Activated naive CD4-positive, alpha-beta T cell treated with Interleukin-2 at 50 U/mL for 16 hours (primary cell): ENCODE measurements around the gene USP24.

Experiments used
- DNase-seq: peaks from one replicate; pipeline ENCODE4 v3.0.0-alpha.2; 2020

Gene USP24

DNA sequence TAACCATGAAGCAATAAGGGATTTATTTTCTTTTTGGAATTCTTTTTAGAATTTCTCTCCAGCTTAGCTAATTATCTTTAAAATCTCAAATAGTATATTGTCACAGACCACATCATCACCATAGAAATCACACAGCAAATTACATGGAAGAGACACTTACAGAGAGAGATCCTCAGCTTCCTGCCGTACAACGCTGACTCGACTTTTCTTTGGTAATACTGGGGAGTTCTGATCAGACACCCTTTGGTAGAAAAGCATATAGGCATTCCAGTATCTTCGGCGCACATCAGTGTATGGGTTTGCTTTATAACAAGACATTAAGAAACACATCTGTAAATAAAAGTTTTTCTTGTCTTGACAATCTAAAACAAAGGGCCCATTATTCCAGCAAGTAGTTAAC lies 120.1 kb downstream of the USP24 start:
- no peak for DNase-seq

DNA sequence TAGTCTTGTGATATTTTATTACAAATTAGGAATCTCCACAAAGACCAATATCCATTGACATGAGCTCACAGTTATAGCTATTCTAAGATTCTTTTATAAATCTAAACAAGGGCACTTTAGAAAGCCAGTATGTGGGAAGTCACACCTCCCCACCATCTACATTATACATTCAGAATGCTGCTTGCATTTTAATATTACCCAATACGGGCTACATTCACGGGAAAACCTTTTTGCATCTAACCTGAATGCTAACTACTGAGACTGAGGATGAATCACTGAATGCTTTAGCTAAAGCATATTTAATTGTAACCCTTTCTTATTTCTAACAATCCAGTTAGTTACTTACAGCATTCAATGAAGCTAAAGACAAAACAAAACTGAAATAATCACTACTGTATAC lies 122.7 kb downstream of the USP24 start:
- no peak for DNase-seq

DNA sequence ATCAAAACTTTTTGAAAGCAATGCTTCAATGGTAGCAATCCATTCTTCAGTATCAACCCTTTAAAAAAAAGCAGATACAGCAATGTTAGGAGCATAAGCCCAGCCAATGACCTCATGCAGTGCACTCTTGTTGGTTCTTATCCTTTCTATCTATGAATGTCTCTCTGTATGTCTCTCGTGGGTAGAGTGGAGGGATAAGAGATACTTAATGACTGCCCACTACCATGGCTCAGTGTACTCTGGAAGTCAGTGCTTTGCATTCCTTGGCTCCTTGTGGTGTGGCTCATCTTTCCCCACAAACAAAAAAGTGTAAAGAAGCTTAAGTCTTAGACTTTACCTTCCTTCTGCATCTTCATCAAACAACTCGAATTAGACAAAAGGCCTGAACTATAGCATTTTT lies 125.5 kb downstream of the USP24 start:
- DNase-seq = no peak

DNA sequence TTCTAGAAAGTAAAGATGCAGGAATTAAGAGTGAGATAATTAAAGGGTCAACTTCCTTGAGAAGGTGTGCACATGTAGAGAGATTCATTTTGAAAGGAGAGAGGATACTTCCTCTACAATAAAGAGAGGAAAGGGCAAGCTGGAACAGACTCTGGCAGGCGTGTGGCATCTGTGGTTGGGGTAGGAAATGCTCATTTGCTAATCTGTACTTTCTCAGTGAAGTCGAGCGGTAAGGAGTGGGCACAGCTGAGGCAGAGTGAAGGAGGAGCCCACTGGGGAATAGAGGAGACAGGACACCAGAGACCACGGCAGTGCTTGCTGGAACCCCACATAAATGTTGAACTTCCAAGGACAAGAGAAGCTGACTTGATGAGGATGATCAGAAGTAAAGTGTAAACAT lies 126.8 kb downstream of the USP24 start:
- no peak for DNase-seq

DNA sequence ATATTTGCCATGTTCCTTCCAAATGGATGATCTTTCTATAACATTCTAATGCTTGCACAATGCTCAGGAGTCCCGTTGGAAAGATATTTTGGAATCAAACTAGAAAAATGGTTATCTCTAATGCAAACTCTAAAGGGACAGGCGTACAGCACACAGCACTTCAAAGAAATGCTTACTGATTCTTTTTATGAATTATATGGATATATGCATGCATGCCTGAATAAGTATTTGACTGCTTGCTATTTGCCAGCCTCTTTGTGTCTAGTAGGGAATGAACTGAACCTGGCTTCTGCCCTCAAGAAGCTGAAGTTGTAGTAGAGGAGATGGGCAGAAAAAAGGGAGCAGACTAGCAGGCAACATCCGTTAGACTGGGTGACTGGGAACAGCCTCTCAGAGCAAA lies 127.7 kb downstream of the USP24 start:
- DNase-seq = no peak

DNA sequence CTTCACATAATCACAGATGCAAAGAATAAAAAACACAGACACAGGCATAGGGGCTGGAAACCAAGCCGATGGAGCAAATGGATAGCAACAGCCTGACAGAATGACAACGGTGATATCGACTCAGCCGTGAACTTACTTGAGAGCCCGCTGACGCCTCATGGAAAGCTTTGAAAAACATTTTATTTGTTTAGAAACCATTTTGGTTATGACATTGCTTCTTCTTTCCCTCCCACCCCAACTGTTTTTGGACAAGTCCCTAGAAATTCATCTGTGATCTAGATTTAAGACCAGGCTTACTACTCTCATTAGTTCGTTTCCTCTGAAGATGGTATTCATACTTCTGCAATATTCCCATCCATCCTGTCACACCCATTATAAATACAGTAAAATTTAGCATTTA lies 130.9 kb downstream of the USP24 start:
- DNase-seq = no peak

DNA sequence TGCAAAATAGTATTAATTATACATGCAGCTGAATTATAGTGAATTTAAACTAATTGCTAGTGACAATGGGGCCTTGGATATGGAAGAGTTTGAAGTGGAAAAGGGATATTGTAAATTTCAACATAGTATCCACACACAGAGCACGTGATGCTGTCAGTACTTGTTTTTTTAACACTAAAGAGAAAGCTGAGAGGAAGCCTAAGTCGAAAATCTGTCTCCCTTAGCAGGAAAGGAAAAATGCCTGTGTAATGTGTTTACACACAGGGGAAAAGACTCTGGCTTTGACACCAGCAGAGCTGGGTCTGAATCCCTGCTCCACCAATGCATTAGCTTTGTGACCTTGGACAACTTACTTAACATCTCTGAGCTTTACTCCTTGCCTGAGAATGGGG lies 133.3 kb downstream of the USP24 start:
- DNase-seq = no peak

DNA sequence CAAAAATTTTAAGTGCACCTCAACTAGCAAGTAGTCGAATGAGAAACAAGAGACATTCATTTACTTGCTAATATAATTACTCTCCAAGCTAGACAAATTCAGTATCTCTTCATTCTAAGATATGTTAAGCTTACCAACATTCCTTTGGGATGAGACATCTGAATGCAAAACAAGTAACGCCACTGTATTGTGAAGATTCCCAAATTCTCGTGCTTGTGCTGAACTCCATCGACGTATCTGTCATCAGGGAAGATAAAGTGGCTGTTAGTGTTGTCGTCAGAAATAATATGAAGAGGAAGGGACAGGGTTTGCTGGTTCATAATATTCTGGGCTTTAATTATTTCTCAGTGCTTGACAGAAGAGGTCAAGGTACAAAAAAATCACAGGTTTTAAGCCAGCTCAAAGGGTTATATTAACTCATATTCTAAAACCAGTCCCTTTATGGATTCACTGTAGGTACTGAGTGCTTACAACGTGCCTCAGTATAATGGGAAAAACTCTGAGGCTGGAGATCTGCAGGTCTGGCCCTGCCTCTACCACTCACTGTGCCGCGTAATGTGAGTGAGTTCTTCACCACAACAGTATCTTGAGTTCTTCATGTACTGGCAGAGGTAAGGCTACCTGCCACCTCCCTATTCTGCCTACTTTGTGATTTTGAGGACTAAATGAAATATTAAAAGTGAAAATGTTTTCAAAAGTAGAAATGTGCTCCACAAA lies 133.8 kb downstream of the USP24 start:
- no peak for DNase-seq

DNA sequence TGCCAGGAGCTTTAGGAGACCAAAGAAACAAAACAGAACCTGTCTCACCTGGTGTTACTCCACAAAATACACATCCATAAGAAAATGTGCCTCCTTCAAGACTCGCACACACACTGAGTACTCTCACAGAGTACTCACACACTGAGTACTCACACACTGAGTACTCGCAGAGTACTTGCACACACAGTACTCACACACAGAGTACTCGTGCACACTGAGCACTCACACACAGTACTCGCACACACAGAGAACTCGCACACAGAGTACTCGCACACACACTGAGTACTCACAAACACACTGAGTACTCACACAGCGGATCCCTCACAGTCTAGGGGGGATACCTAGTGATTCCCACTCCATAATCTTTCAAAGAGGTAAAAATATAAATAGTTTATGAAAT lies 135.5 kb downstream of the USP24 start:
- no peak for DNase-seq

DNA sequence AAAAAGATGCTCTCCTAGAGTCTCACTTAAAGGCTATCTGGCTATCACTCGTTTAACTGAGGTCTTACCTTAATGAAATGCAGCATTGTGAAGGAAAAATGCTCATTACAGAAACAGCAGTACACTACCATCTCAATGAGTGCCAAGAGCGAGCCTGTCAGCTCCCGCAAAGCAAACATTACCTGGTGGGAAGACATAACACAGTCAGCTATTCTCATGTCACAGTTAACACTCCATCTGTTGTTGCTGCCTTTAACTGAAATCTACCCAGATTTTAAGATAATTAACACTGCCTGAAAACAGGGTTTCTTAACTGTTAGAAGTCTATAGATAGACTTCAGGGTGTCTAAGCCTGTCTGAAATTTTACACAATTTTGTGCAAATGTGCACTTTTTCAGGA lies 136.7 kb downstream of the USP24 start:
- DNase-seq = no peak

DNA sequence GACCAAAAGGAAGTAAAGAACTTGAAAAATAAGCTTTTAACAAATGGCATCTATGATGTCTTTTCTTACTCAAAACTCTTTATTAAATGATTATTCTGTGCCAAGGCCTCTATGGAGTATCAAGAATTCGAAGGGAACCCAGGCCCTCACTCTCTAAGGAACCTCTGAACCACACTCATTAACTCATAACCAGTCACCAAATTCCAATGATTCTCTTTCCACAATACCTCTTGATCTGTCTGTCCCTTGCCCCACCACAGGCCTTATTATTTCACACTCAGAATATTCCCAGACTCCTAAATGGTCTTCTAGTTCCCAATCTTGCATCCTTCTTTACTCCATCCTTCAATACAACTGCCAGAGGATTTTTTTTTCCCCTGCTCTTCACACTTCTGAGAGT lies 138.8 kb downstream of the USP24 start:
- no peak for DNase-seq

DNA sequence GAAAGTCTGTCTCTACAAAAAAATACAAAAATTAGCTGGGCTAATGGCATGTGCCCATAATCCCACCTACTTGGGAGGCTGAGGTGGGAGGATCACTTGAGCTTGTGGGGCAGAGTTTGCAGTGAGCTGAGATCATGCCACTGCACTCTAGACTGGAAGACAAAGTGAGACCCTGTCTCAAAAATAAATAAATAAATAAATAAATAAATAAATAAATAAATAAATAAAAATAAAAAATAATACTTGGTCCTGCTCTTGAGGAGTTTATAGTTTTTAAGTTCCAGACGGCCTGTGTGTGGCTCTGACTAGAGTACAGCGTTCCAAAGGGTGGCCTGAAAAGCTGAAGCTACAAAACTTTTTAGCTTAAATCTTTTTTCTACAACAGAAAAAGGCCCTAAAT lies 140.7 kb downstream of the USP24 start:
- no peak for DNase-seq

DNA sequence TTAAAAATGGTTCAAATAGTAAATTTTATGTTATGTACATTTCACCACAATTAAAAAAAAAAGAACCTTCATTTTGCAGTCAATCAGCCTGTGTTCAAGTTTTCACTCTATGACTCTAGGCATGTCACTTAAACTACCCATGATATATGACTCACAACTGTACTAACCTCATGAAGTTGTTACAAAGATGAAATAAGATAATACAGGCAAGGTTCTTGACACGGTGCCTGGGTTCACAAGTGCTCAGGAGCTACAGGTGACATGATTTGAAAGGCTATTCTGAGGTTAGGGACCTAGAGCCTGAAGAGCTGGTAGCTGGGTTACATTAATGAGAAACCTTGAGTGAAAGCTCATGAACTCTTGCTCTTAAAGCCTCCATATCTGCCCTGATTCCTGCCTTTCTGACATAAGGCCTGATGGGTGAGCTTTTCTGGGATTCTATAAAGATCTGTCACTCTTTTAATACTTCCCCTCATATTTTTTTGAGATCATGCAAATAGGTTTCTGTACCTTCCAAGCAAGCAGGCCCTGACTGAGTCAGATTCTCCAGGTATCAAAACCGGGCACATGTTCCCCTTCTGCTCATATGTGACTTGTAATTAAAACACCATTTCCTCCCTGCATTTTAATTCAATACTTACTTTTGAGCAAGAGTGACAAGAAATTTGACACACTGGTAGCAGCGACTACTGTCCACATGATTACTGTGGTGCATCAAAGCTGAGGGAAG lies 141.8 kb downstream of the USP24 start:
- DNase-seq = no peak

DNA sequence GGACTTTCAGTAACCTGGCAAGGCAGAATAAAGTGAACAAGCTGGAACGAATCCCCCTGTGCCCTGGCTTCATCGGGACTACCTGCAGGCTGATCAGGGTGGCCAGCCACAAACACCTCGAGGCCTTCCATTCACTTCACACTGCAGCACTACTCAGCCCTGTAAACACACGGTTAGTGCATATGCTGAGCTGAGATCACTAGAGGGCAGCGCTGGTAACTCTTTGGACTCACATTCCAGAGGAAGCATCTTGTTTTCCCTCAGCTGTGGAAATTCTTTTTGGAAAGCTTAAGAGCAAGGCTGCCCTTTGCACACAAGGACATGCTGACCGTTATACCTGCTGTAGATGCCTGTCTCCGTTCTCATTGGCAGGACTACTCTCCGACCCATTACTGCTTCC lies 143.7 kb downstream of the USP24 start:
- DNase-seq = no peak

DNA sequence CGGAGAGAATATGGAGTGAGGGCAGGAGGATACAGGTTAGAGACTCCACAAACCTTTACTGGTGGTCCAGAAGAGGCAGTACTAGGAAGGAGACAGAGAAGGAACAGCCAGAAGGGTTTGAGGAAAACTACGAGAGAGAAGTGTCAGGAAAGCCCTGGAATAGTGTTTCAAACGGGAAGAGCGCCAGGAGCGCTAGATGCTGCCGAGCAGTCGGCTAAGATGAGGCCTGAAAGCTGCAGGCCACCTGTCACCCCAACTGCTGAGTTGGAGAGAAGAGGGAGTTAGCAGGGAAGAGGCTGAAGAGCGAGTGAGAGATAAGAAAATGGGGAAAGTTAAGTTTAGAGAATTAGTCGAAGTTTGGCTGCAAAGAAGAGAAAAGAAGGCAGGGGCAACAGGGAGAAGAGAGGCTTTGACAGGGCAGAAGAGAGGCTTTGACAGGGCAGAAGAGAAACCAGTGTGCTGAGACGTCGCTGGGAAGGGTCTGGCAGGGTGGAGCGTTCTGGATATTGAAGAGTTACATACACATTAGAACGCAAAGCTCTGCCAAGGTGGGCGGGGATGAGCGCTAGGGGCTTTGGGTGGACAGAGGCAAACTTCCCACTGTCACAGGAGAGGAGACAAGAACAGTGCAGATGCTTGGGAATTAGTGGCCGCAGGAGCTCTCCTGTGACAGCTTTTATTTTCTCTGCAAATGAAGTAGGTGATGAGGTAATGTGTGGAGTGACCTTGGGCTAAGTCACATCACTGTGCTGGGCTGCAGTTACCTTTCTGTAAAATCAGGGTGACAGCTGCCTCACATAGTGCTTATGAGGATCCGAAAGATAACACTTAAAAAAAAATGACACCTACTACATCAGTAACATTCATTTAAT lies 144.6 kb downstream of the USP24 start:
- no peak for DNase-seq

DNA sequence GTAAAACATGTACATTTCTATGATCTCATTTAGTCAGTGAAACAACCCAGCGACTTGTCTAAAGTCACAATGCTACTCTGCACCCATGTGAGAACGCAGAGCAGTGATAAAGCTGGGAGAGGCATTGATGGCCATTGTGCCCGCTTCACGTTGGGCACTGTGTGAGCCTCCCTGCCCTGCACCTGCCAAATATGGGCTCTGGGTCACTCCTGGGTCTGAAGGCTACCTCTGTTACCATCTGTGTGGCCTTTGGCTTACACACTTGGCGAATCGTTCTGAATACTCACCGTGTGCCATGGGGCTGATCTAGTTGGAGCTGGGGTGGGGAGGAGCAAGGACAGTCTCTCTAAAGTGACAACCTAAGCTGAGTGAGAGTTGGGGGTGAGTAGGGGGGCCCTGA lies 145.9 kb downstream of the USP24 start:
- no peak for DNase-seq

DNA sequence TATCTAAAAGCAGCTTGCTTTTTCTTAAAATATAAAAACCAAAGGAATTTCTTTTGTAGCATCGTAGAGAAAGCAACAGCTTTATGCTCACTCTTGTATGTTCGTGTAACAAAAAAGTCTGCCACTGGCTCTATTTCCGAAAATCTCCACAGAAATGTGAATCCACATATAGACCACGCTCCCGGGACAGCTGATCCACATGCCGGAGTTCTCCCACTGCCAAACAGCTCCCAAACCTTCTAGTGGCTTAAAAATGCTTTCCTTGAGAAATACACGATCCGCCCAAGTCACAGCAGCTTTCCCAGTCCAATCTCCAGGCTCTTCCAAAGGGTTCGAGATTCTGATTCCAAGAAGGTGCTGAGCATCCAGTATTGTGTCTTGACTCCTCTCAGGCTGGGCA lies 146.5 kb downstream of the USP24 start:
- no peak for DNase-seq

DNA sequence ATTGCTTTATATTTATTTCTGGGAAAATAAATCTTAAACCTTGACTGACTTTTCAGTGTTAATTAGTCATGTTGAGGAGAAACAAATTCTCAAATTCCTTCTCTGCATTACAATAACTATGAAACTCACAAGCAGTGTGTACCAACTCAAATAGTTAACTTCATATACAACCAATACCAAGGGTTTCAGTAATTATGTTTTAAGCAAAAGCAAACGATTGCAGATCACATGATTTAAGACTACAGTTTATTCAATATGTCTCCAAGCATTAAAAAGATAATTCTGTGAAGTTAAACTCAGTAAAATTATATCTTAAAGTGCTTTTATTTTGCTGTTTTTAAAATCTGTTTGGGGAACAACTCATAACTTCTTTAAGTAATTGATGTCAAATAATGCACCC lies 147.2 kb downstream of the USP24 start:
- no peak for DNase-seq

DNA sequence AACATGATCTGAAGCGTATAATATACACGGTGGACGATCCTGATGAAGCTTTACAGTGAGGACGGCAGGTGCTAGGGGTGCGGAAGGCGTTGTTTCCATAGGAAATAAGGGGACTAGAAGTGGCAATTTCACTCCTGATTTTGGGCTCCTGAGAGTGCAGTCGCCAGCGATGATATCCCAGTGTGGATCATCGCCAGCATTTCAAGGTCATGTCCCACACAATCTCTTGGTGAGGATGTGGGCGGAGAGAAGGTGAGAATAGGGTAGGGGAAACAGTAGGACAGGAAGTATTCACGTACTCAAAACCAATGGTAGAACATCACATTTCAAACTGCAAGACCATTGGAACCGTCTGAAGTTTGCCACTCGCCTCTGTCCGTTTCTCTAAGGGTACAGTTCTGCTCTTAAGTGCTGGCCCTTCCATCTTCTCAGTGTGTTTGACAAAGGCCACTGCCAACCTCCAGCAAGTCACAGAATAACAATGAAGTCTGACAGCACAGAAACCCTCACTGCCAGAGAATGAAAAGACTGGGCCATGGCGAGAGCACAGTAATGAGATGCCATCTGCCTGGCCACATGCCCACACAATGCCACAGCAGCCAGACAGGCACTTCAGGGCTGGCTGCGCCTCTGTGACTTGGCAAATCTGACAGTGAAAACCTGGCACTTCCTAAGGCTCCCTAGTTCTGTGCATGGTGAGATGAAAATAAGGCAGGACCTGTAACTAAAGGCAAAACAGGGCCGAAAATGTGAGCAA lies 148.0 kb downstream of the USP24 start:
- no peak for DNase-seq

DNA sequence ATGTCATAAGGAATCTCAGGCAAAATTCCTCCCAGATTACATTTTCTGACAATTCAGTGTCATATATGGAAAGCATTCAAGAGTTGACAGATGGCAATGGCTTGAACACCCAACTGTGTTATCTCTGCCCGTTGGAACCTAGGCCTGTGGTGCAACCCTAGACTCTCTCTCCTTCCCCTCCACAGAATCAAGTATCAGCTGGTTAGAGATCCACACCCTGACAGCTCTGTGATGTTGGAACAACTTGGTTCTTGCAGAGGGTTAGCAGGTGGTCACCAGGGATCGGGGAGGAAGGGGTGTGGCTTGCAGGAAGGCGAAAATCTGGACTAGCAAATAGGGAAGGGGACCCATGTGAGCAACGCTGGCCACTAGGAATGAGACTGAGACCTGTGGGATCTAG lies 149.5 kb downstream of the USP24 start:
- no peak for DNase-seq

DNA sequence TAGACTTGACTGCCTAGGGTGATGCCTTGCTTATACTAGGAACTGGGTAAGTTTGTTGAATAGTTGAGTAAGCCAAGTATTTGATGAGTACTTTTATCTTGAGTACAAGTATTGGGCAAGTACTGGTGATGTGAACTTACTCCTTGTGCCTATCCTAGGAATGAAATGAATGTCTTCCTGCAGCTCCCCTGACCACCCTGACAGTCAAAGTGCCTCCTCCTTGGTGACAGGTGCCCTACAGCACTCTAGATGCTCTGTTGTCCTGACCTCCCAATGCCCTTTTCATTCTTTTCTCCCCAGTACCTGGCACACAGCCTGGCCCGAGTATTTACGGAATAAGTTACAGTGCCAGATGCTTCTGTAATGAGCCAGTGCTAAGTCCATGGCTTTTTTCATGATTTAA lies 150.3 kb downstream of the USP24 start:
- DNase-seq = no peak

DNA sequence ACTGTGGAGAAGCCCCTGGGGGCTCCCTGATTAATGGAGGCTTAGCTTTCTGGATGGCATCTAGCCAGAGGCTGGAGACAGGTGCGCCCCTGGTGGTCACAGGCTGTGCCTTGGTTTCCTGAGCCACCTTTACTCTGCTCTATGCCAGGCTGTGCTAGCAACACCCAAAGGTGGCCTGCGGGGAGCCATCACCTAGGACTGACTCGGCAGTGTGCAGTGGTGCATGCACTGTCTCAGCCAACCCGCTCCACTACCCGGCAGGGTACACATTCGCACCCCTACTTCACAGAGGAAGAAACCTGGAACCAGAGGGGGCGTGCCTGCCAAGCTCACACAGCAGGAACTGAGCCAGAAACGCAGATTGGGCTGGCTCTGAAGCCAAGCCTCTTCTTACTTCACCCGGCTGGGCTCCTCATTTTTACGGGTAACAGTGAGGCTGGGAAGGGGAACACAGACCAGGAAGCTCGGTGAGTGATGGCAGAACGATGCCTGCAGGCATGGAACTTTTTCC lies 151.0 kb downstream of the USP24 start:
- DNase-seq = no peak

DNA sequence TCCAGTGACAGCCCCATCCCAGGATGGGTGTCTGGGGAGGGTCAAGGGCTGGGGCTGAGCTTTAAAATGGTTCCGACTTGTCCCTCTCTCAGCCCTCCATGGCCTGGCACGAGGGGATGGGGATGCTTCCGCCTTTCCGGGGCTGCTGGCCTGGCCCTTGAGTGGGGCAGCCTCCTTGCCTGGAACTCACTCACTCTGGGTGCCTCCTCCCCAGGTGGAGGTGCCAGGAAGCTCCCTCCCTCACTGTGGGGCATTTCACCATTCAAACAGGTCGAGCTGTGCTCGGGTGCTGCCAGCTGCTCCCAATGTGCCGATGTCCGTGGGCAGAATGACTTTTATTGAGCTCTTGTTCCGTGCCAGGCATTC lies 151.6 kb downstream of the USP24 start:
- no peak for DNase-seq
